ENCODE data around the gene UNC13A. TPM values are rescaled to one million over a fixed set of nuclear protein-coding genes. Genes with fewer than 3 reads are reported as not detected.

The UNC13A gene
- polyA plus RNA-seq, 1 donor from 2014 or later: 7.8 TPM

- no peaks in the 10 kb centered on the region for H4K20me1 ChIP-seq (ENCODE audit: insufficient read depth)
- no peaks in the 10 kb centered on the region for H3K9me3 ChIP-seq (ENCODE audit: low read length)
- H3K9me2 ChIP-seq (ENCODE audit: insufficient read depth, low read length): no peaks in the 10 kb centered on the region
- H3K4me3 ChIP-seq (ENCODE audit: low read length): no peak overlapping the region
- H3K4me2 ChIP-seq (ENCODE audit: low read length): no peak overlapping the region
- peaks cover 16% of the 10 kb centered on the region for H3K36me3 ChIP-seq (ENCODE audit: insufficient read depth, low read length)
- TF ChIP-seq RAD21 (conservative IDR thresholded peaks at IDR 0.05) (no peak), SMC3 (conservative IDR thresholded peaks at IDR 0.05; ENCODE audit: poor library complexity) (no peak), POLR2AphosphoS5 (IDR thresholded peaks at IDR 0.05) (no peak), REST (IDR thresholded peaks at IDR 0.05; ENCODE audit: borderline replicate concordance) (no peak), CTCF (IDR thresholded peaks at IDR 0.05; ENCODE audit: poor library complexity, severe bottlenecking) (no peak), TAF1 (IDR thresholded peaks at IDR 0.05; ENCODE audit: low read depth) (no peak), MXI1 (conservative IDR thresholded peaks at IDR 0.05; ENCODE audit: poor library complexity, severe bottlenecking) (no peak), EP300 (conservative IDR thresholded peaks at IDR 0.05; ENCODE audit: poor library complexity, severe bottlenecking) (no peak), EZH2 (IDR thresholded peaks at IDR 0.05; ENCODE audit: borderline replicate concordance, insufficient read depth, low read length, poor library complexity, severe bottlenecking) (no peak)
- no peak overlapping the region for H2AFZ ChIP-seq (ENCODE audit: low read depth, low read length)
- H3K27me3 ChIP-seq (ENCODE audit: insufficient read depth, low read depth, low read length): no peaks in the 10 kb centered on the region
- no peak overlapping the region for H3K9ac ChIP-seq (ENCODE audit: low read length)
- H3K79me2 ChIP-seq (replicated peaks; ENCODE audit: insufficient read depth, low read length): no peaks in the 10 kb centered on the region
- no peak overlapping the region for H3K27ac ChIP-seq (ENCODE audit: low read length)
- no peaks in the 10 kb centered on the region for H3F3A ChIP-seq (ENCODE audit: insufficient read depth, low read length, poor library complexity, severe bottlenecking)
These were observed 29.5 kb downstream of the UNC13A start for GRCh38 chr19:17658666-17659065.

- no peaks in the 10 kb centered on the region for H3K9me2 ChIP-seq (ENCODE audit: insufficient read depth, low read length)
- H3K9me3 ChIP-seq (ENCODE audit: low read length): no peaks in the 10 kb centered on the region
- H3K27ac ChIP-seq (ENCODE audit: low read length): no peak overlapping the region
- no peaks in the 10 kb centered on the region for H3K27me3 ChIP-seq (ENCODE audit: insufficient read depth, low read depth, low read length)
- no peak overlapping the region for H3K4me2 ChIP-seq (ENCODE audit: low read length)
- no peak overlapping the region for H3K9ac ChIP-seq (ENCODE audit: low read length)
- no peaks in the 10 kb centered on the region for H3F3A ChIP-seq (ENCODE audit: insufficient read depth, low read length, poor library complexity, severe bottlenecking)
- TF ChIP-seq REST (IDR thresholded peaks at IDR 0.05; ENCODE audit: borderline replicate concordance) (no peak), SMC3 (conservative IDR thresholded peaks at IDR 0.05; ENCODE audit: poor library complexity) (no peak), EZH2 (IDR thresholded peaks at IDR 0.05; ENCODE audit: borderline replicate concordance, insufficient read depth, low read length, poor library complexity, severe bottlenecking) (no peak), POLR2AphosphoS5 (IDR thresholded peaks at IDR 0.05) (no peak), EP300 (conservative IDR thresholded peaks at IDR 0.05; ENCODE audit: poor library complexity, severe bottlenecking) (no peak), TAF1 (IDR thresholded peaks at IDR 0.05; ENCODE audit: low read depth) (no peak), CTCF (IDR thresholded peaks at IDR 0.05; ENCODE audit: poor library complexity, severe bottlenecking) (no peak), RAD21 (conservative IDR thresholded peaks at IDR 0.05) (no peak), MXI1 (conservative IDR thresholded peaks at IDR 0.05; ENCODE audit: poor library complexity, severe bottlenecking) (no peak)
- no peaks in the 10 kb centered on the region for H3K79me2 ChIP-seq (replicated peaks; ENCODE audit: insufficient read depth, low read length)
- H4K20me1 ChIP-seq (ENCODE audit: insufficient read depth): no peaks in the 10 kb centered on the region
- no peak overlapping the region for H2AFZ ChIP-seq (ENCODE audit: low read depth, low read length)
- H3K4me3 ChIP-seq (ENCODE audit: low read length): no peak overlapping the region
- peaks cover 16% of the 10 kb centered on the region for H3K36me3 ChIP-seq (ENCODE audit: insufficient read depth, low read length)
These were observed 29.9 kb downstream of the UNC13A start for GRCh38 chr19:17658240-17658639.

Measured in neural cell (in vitro differentiated cells).